Neural progenitor cell (in vitro differentiated cells): ENCODE measurements around the gene CCT5.

Experiments used
- EZH2 ChIP-seq: fragments of 200-600 bp; sonication (generic); IDR thresholded peaks from 2 replicates; pipeline ENCODE4 v1.6.1; 2017; ENCODE audit warnings: antibody characterized with exemption, mild to moderate bottlenecking, moderate library complexity
- EZH2phosphoT487 ChIP-seq: fragments of 200-600 bp; sonication (generic); IDR thresholded peaks from 2 replicates; pipeline ENCODE4 v1.6.1; 2017; ENCODE audit warnings: antibody characterized with exemption
- TF ChIP-seq, protein P1 (sequence below): fragments of 200-600 bp; sonication (generic); IDR thresholded peaks from 2 replicates; pipeline ENCODE4 v1.5.1; 2017; ENCODE audit warnings: antibody characterized with exemption, mild to moderate bottlenecking

DNA sequence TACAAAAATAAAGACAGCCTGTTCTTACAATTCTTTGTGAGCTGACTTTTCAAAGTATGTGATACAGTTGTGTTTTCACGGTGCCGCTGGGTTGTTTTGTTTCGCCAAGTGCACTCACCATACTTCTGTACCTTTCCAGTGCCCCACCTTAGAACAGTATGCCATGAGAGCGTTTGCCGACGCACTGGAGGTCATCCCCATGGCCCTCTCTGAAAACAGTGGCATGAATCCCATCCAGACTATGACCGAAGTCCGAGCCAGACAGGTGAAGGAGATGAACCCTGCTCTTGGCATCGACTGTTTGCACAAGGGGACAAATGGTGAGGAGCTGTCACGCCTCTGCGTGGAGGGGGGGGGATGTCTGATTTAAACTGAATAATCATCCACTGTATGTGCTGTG, 12.9 kb downstream of the CCT5 start:
- TF ChIP-seq, protein P1, sequence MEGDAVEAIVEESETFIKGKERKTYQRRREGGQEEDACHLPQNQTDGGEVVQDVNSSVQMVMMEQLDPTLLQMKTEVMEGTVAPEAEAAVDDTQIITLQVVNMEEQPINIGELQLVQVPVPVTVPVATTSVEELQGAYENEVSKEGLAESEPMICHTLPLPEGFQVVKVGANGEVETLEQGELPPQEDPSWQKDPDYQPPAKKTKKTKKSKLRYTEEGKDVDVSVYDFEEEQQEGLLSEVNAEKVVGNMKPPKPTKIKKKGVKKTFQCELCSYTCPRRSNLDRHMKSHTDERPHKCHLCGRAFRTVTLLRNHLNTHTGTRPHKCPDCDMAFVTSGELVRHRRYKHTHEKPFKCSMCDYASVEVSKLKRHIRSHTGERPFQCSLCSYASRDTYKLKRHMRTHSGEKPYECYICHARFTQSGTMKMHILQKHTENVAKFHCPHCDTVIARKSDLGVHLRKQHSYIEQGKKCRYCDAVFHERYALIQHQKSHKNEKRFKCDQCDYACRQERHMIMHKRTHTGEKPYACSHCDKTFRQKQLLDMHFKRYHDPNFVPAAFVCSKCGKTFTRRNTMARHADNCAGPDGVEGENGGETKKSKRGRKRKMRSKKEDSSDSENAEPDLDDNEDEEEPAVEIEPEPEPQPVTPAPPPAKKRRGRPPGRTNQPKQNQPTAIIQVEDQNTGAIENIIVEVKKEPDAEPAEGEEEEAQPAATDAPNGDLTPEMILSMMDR, result no peak
- no peak for TF ChIP-seq EZH2
- TF ChIP-seq EZH2phosphoT487, result no peak
